GM19395 (cell line): ENCODE measurements around the gene UBE2H.
"Not testable (repeated sequence)": the region's sequence is repeated elsewhere in the genome, so short reads cannot be mapped to it uniquely, and the experiment has no call there.

Source experiments
- ATAC-seq: cut with Tn5 transposase; IDR thresholded peaks from one replicate; pipeline ENCODE4 v1.9.1; 2021; ENCODE audit warnings: mild to moderate bottlenecking, moderate library complexity; ENCODE audit not compliant: unreplicated experiment

The UBE2H gene

DNA sequence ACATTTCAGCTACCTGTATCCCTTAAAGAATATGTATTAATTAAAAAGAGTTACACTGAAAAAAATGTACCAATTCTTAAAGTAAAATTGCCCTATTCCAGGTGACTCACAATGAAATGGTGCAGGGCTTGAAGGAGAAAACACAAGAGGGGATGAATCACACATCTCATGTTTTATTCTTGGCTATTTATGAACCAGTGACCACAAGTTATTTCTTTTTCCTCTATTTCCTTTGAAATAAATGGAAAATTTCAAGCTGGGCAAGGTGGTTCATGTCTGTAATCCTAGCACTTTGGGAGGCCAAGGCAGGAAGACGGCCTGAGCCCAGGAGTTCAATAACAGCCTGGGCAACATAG lies 106.8 kb downstream of the UBE2H start:
- no peak for ATAC-seq

GRCh38 chr7:129845178-129845971 lies 107.4 kb downstream of the UBE2H start:
- no peak for ATAC-seq

DNA sequence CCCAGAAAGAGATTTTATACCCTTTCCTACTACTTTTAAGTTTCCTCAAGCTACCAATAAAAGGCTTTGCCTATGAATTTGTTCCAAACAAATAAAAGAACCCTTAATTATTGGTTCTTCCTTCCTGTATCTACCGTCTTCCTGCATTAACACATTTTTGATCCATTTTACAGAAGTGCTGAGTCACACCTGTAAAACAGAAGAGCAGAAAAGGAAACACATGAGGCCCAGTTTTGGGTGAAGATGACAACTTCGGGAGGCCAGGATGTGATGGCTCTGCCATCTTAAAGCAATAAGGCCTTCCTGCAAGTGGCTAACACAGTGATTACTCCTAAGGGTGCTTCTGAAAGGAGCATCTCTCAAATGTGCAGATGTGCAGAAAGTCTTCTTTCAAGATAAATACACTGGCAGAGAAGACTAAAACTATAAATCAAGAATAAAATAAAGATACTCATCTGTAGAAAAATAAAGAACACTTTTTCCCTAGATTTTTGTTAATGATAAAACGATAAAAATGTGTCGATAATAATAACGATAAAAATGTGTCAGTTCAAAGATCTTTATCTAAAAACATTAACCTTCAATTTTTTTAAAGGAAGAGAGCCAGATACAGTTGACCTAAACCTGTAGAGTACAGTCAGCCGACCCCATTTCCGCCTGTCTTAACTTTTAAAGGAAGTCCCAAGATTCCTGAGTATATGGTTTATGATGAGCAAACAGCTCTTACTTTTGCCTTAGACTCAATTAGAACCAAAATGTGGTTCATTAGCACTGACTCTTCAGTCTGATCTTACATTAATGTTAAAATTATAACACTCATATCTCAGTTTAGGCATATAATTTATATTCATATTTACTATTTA lies 108.6 kb downstream of the UBE2H start:
- no peak for ATAC-seq

DNA sequence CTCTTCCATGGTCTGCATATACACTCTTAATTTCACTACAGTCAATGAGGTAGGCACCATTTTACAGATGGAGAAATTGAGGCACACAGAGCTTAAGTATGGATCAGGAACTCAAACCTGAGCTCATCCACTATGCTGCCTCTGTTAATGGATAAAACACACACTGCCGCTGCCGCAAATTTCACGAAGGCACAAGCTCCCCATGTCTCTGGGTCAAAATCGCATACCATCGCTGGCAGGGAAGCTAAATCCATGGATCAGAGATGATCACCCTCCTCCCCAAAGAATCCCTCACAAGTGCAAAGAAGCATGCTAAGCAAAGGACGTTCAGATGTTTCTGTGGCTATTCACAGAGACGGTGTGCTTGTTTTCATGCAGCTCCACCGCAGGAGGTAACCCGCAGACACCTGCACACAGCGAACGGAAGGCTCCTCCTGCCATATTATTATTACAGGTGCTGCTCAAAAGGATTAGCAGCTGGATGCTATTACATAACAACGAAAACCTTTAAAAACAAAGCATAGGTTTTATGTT lies 109.3 kb downstream of the UBE2H start:
- no peak for ATAC-seq

DNA sequence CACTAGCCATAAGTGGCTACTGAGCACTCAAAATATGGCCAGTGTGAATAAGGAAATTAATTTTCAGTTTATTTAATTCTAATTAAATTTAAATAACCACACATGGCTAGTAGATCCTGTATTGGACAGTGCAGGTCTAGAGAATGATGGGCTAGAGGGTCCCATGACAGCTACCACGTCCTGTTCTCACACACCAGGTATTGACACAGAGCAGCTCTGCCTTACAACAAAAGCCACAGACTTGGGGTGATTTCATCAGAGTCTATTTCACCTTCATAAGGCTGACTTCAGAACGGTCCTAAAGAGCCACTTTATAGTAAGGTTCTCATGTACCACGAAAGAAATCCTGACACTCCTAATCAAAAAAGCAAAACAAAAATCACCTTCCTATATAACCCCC lies 111.3 kb downstream of the UBE2H start:
- no peak for ATAC-seq

DNA sequence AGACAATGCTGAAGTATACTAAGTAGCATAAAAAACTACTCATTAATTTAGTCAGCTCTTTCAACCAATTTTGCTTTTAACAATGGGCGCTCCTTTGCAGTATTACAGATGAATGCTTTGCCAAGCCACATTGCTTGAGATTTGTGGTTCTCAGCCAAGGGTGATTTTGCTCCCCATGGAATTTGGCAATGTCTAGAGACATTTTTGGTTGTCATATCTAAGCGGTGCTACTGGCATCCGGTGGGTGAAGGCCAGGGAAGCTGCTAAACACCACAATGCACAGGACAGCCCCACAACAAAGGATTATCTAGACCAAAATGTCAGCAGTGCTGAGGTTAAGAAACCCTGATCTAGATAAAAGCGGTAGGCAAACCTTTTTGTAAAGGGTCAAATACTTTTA lies 112.0 kb downstream of the UBE2H start:
- no peak for ATAC-seq

DNA sequence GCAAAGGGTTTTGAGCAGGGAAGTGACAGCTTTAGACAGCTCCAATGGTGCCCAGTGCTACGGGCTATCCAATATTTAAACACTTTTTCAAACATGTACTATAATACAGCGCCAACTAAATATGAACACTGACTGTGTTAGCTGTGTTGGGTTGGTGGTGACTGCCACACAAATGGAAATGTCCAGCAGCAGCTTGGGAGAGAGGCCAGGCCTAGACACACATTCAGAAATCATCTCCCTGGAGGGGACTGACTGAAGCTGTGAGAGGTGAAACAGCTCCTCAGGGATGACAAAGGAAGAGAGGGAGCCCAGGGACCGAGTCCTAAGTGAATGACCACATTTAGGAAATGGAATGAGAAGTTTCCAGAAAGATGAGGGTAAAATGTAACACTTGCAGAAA lies 115.8 kb downstream of the UBE2H start:
- no peak for ATAC-seq

- ATAC-seq, result no peak
Observed at GRCh38 chr7:129835569-129835968, 117.2 kb downstream of the UBE2H start.

- not testable (repeated sequence) for ATAC-seq
Observed at GRCh38 chr7:129833353-129833752, 119.4 kb downstream of the UBE2H start.

DNA sequence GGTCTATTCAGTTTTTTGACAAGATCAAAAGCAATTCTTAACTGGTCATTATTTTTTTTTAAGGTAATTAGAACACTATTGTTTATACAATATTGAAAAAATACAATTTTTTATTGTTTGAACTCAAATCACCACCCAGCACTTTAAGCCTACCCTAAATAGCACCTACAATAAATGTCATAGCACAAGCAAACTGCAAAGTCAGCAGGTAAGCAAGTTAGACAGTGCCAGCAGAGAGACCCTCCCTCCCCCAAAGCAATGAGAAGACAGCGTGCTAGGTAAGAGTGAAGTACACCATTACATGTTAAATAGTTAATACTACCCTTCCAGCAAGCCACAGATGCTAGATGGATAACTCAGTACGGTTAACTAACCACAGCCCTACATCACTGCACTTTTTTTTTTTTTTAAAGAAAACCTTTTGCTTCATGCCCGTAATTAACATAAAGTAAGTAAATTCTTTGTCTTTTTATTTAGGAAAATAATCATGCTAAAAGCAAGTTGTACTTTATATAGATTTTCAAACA lies 120.0 kb downstream of the UBE2H start:
- ATAC-seq, result no peak

DNA sequence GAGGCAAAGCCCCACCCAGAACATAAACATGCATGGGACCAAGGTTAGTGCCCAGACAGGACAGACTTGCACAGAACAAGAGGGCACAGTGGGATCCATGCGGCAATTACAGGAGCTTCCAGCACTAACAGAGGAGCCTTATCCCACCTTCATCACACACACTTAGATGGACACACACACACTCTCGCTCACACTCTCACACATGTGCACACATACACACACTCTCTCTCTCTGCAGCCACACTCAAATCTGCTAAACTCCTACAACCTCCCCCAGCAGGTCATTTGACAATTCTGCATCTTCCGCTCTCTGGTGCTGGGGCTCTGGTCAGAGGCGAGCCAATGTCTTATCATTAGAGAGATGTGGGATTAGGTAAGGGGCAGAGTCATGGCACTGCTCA lies 120.5 kb downstream of the UBE2H start:
- no peak for ATAC-seq

DNA sequence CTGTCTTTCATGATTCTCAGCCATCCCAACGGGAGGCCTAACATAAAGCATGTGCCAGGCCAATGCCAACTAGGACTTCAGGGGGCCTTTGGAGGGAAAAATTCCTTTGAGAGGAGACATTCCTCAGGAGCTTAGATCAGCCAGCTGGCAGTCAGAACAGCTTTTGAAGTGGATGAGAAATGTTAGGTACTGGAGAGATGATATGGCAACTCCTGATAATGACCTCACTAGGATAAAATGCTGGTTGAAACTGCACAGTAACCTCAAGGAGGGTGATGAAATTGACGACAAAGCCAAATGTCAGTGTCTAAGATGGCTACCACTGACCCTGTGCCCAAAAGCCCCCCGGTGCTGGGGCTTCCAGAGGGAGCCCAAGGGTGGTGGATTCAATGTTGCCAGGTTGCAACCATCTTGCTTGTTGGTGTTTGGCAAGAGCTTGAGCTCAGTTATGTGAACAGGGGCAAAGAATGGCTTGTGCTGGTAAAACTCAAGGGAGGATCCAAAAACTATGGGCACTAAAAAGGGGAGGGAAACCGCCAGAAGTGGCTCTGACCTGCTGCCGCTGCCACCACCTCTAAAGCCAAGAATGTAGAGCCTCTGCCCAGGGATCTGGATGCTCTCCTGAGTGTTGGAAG lies 121.2 kb downstream of the UBE2H start:
- ATAC-seq, result no peak

GRCh38 chr7:129830949-129831348 lies 121.8 kb downstream of the UBE2H start:
- ATAC-seq, result no peak

- ATAC-seq, result no peak
Observed at GRCh38 chr7:129829737-129830631, 122.8 kb downstream of the UBE2H start.

DNA sequence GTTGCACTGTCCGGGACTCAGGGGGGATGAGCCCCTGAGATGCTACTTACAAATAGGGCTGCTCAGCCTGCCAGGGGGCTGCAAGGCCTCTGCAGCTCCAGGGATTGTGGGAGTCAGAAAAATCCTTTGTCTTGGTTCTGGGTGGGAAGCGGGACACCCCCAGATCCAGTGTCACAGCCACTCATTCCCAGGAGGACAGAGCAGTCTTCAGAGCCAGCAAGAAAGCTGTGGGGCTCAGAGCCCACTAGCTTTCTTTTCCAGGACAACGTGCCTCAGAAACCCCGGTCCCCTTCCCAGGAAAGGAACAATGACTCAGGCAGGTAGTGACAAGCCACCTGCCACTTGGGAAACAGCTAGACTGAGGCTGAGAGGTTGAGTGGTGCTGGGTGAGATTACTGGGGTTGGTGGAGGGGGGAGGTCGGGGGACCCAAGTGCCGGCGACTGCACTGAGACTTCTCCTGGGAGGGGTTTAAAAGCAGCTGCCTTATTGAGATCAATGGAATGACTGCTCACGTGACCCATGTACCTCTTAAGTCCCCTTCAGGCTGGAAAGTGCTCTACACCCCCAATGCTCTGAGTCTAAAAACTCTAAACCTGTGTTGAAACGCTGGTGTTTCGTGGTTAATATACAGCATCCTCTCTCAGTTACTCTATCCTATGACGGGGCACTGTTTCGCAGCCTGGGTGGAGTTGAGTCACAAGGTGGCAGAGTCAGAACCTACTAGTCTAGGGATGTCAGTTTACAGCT lies 123.6 kb downstream of the UBE2H start:
- no peak for ATAC-seq

GRCh38 chr7:129828078-129828762 lies 124.5 kb downstream of the UBE2H start:
- no peak for ATAC-seq

- no peak for ATAC-seq
Observed at GRCh38 chr7:129827467-129827990, 125.2 kb downstream of the UBE2H start.

GRCh38 chr7:129826895-129827294 lies 125.9 kb downstream of the UBE2H start:
- ATAC-seq, result not testable (repeated sequence)
